IPS DF 19.7 (cell line): ENCODE results near the gene CEP97.

Experiments
- DNase-seq: peaks from one replicate; pipeline ENCODE4 v3.0.0-alpha.2; 2013; ENCODE audit warnings: low read depth, low spot score

The CEP97 gene

DNA sequence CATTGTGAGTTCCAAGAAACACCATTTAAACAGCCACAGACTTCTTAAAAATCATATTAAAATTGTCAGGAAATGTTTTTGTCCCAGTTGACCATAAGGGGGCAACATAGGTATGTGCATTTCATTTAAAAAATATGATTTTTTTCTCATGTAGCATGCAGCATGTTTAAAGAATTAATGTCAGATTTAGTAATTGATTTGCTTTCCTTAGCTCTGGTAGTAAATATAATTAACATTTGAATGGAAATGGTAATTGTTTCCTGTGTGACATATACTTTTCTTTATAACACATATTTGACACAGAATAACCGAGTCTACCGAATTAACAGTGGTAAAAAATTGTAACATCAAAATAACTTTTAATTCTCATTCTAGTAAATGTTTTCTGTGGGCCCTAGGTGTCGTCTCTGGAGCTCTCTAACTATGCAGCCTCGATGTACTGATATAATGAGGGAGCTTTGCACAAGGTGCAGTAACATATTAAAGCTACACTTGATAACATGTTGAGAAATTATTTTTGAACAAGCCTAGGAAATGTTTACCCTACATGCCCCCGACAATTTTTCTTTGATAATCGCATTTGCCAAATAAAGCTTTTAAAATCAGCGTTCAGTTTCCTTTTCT, 89.5 kb downstream of the CEP97 start:
- no peak for DNase-seq

GRCh38 chr3:101814835-101815234, 90.4 kb downstream of the CEP97 start:
- DNase-seq, result no peak

DNA sequence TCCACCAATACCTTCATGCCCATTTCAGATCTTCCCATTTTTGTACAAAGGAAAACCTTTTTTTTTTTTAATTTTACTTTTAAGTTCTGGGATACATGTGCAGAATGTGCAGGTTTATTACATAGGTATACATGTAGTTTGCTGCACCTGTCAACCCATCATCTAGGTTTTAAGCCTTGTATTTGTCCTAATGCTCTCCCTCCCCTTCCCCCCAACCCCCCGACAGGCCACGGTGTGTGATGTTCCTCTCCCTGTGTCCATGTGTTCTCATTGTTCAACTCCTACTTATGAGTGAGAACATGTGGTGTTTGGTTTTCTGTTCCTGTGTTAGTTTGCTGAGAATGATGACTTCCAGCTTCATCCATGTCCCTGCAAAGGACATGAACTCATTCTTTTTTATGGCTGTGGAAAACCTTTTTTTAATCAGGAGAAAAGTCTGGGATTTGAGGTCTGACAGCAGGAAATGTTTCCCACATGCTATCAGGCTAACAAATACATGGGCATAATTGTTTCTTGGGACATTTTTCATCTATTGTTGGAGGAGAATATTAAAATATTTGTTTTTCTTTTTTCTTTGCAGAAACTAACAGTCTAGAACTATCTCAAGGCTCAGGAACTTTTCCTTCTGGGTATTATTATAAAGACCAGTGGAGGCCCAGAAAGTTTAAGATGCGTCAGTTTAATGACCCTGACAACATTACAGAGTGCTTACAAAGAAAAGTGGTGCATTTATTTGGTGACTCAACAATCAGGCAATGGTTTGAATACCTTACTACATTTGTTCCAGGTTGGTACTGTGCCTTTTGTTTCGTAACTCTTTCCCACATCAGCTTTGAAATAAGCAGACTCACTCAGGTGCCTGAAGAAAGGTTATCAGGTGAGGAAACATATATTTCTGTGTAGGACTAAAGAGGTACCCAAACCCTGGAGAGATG, 92.1 kb downstream of the CEP97 start:
- no peak for DNase-seq

DNA sequence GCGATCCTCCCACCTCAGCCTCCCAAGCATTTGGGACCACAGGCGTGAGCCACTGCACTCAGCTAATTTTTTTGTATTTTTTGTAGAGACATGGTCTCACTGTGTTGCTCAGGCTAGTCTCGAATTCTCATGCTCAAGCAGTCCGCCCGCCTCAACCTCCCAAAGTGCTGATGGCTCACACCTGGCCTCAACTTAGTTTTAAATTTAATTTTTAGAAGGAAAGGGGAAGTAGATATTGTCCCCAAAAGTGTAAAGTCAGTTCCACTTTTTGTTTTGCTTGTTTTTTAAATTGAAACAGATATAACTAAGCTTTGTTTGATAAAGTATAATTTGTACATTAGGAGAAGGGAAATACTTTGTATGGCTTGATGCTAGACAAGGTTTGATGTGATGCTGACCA, 93.6 kb downstream of the CEP97 start:
- DNase-seq, result no peak

GRCh38 chr3:101819649-101820206, 95.3 kb downstream of the CEP97 start:
- no peak for DNase-seq
